IgD-negative memory B cell (primary cell): ENCODE data around the gene GAGE13. TPM values are rescaled to one million over a fixed set of nuclear protein-coding genes. Genes with fewer than 3 reads are reported as not detected.
"Not testable (repeated sequence)": the region's sequence is repeated elsewhere in the genome, so short reads cannot be mapped to it uniquely, and the experiment has no call there.

Experiments
- H3K27ac Mint-ChIP-seq, 3 donors: one replicate each; pipeline ENCODE4 v1.8.0; 2020 to 2022; ENCODE audit warnings: mild to moderate bottlenecking in 3 of 3, mixed read lengths in 3 of 3, moderate library complexity in 1 of 3
- H3K27me3 Mint-ChIP-seq: one replicate; pipeline ENCODE4 v1.8.0; 2021; ENCODE audit warnings: mixed read lengths
- H3K36me3 Mint-ChIP-seq: one replicate; pipeline ENCODE4 v1.8.0; 2020; ENCODE audit warnings: mild to moderate bottlenecking, mixed read lengths
- H3K4me1 Mint-ChIP-seq, 3 donors: one replicate each; pipeline ENCODE4 v1.8.0; 2020 to 2022; ENCODE audit warnings: mixed read lengths in 3 of 3, mild to moderate bottlenecking in 1 of 3
- H3K4me3 Mint-ChIP-seq, 4 donors: one replicate each; pipeline ENCODE4 v1.8.0; 2020 to 2022; ENCODE audit warnings: mild to moderate bottlenecking in 4 of 4, mixed read lengths in 4 of 4, moderate library complexity in 3 of 4
- H3K9me3 Mint-ChIP-seq, 3 donors: one replicate each; pipeline ENCODE4 v1.8.0; 2020 to 2021; ENCODE audit warnings: mixed read lengths in 3 of 3, mild to moderate bottlenecking in 1 of 3
- polyA plus RNA-seq: library from polyadenylated mRNA; unstranded; fragments of 300-500 nt; fragmentation: Illumina TruSeq; gene quantifications from one replicate; pipeline ENCODE4 v1.2.3, GENCODE V29; 2021

The GAGE13 gene
- polyA plus RNA-seq, 1 donor from 2014 or later, result not detected

- peak overlapping the region; percentile 67 to 94 (median 84) for H3K4me3 Mint-ChIP-seq
- H3K36me3 Mint-ChIP-seq, result peaks cover 8% of the 10 kb centered on the region
- no peaks in the 10 kb centered on the region for H3K9me3 Mint-ChIP-seq
- peaks cover 5% of the 10 kb centered on the region for H3K27me3 Mint-ChIP-seq
- peaks cover 13 to 19% (median 14%) of the 10 kb centered on the region in 3 donors for H3K4me1 Mint-ChIP-seq
- H3K27ac Mint-ChIP-seq, result peak overlapping the region; percentile 16 to 60 (median 54)
These were observed 21.9 kb upstream of the GAGE13 start for GRCh38 chrX:49309401-49309981.

GRCh38 chrX:49310371-49310770 lies 21.0 kb upstream of the GAGE13 start:
- H3K27ac Mint-ChIP-seq, result no peak overlapping the region
- no peak overlapping the region for H3K4me3 Mint-ChIP-seq
- peaks cover 8% of the 10 kb centered on the region for H3K36me3 Mint-ChIP-seq
- peaks cover 13 to 19% (median 14%) of the 10 kb centered on the region in 3 donors for H3K4me1 Mint-ChIP-seq
- H3K27me3 Mint-ChIP-seq, result peaks cover 2% of the 10 kb centered on the region
- no peaks in the 10 kb centered on the region for H3K9me3 Mint-ChIP-seq

GRCh38 chrX:49312176-49312575 lies 19.2 kb upstream of the GAGE13 start:
- Mint-ChIP-seq H3K27me3 (peaks cover 2% of the 10 kb centered on the region), H3K4me1 (peaks cover 13 to 19% (median 14%) of the 10 kb centered on the region in 3 donors), H3K9me3 (no peaks in the 10 kb centered on the region)

GRCh38 chrX:49316085-49316484 lies 15.3 kb upstream of the GAGE13 start:
- Mint-ChIP-seq H3K27me3 (peaks cover 2% of the 10 kb centered on the region), H3K9me3 (no peaks in the 10 kb centered on the region), H3K36me3 (no peaks in the 10 kb centered on the region), H3K27ac (no peak overlapping the region), H3K4me1 (no peaks in the 10 kb centered on the region), H3K4me3 (no peak overlapping the region)

More at GRCh38 chrX:49312176-49312575, 19.2 kb upstream of the GAGE13 start:
- Mint-ChIP-seq H3K36me3 (peaks cover 8% of the 10 kb centered on the region), H3K4me3 (no peak overlapping the region), H3K27ac (no peak overlapping the region)

- H3K27ac Mint-ChIP-seq, H3K4me3 Mint-ChIP-seq, H3K36me3 Mint-ChIP-seq, H3K4me1 Mint-ChIP-seq, H3K27me3 Mint-ChIP-seq, H3K9me3 Mint-ChIP-seq: not testable (repeated sequence)
These were observed 9.6 kb upstream of the GAGE13 start, which contains the start of gene GAGE12J for GRCh38 chrX:49321737-49322136. GAGE12J (plus strand) TSS chrX:49322037; CDS start chrX:49323194, 1,157 bp downstream.

GRCh38 chrX:49322266-49322665 lies 9.1 kb upstream of the GAGE13 start:
- H3K27ac Mint-ChIP-seq, H3K27me3 Mint-ChIP-seq, H3K9me3 Mint-ChIP-seq, H3K36me3 Mint-ChIP-seq, H3K4me3 Mint-ChIP-seq, H3K4me1 Mint-ChIP-seq: not testable (repeated sequence)

- not testable (repeated sequence) for H3K9me3 Mint-ChIP-seq, H3K36me3 Mint-ChIP-seq, H3K4me1 Mint-ChIP-seq, H3K4me3 Mint-ChIP-seq, H3K27me3 Mint-ChIP-seq, H3K27ac Mint-ChIP-seq
These were observed 7.6 kb upstream of the GAGE13 start for GRCh38 chrX:49323735-49324134.

- H3K9me3 Mint-ChIP-seq, H3K27me3 Mint-ChIP-seq, H3K4me3 Mint-ChIP-seq, H3K36me3 Mint-ChIP-seq, H3K27ac Mint-ChIP-seq, H3K4me1 Mint-ChIP-seq: not testable (repeated sequence)
These were observed 961 bp upstream of the GAGE13 start for GRCh38 chrX:49330421-49330820.

- not testable (repeated sequence) for H3K9me3 Mint-ChIP-seq, H3K27me3 Mint-ChIP-seq, H3K4me3 Mint-ChIP-seq, H3K27ac Mint-ChIP-seq, H3K4me1 Mint-ChIP-seq, H3K36me3 Mint-ChIP-seq
These were observed 459 bp downstream of the GAGE13 start for GRCh38 chrX:49331841-49332240.

- not testable (repeated sequence) for H3K4me1 Mint-ChIP-seq, H3K27me3 Mint-ChIP-seq, H3K9me3 Mint-ChIP-seq, H3K36me3 Mint-ChIP-seq, H3K27ac Mint-ChIP-seq, H3K4me3 Mint-ChIP-seq
These were observed 10.1 kb downstream of the GAGE13 start for GRCh38 chrX:49341449-49341848.

GRCh38 chrX:49344496-49345175 lies 13.3 kb downstream of the GAGE13 start:
- not testable (repeated sequence) for H3K27me3 Mint-ChIP-seq, H3K4me1 Mint-ChIP-seq, H3K27ac Mint-ChIP-seq, H3K4me3 Mint-ChIP-seq, H3K9me3 Mint-ChIP-seq, H3K36me3 Mint-ChIP-seq

GRCh38 chrX:49345402-49345801 lies 14.0 kb downstream of the GAGE13 start:
- not testable (repeated sequence) for H3K4me1 Mint-ChIP-seq, H3K4me3 Mint-ChIP-seq, H3K27ac Mint-ChIP-seq, H3K36me3 Mint-ChIP-seq, H3K9me3 Mint-ChIP-seq, H3K27me3 Mint-ChIP-seq

GRCh38 chrX:49346150-49346549 lies 14.8 kb downstream of the GAGE13 start:
- not testable (repeated sequence) for H3K27ac Mint-ChIP-seq, H3K27me3 Mint-ChIP-seq, H3K4me1 Mint-ChIP-seq, H3K9me3 Mint-ChIP-seq, H3K4me3 Mint-ChIP-seq, H3K36me3 Mint-ChIP-seq
